ENCODE data around the gene CFAP99.
"Not testable (repeated sequence)": the region's sequence is repeated elsewhere in the genome, so short reads cannot be mapped to it uniquely, and the experiment has no call there.

CFAP99 gene

GRCh38 chr4:2412885-2413716 lies 5.7 kb upstream of the CFAP99 start:
- peak; percentile 90 for DNase-seq

DNA sequence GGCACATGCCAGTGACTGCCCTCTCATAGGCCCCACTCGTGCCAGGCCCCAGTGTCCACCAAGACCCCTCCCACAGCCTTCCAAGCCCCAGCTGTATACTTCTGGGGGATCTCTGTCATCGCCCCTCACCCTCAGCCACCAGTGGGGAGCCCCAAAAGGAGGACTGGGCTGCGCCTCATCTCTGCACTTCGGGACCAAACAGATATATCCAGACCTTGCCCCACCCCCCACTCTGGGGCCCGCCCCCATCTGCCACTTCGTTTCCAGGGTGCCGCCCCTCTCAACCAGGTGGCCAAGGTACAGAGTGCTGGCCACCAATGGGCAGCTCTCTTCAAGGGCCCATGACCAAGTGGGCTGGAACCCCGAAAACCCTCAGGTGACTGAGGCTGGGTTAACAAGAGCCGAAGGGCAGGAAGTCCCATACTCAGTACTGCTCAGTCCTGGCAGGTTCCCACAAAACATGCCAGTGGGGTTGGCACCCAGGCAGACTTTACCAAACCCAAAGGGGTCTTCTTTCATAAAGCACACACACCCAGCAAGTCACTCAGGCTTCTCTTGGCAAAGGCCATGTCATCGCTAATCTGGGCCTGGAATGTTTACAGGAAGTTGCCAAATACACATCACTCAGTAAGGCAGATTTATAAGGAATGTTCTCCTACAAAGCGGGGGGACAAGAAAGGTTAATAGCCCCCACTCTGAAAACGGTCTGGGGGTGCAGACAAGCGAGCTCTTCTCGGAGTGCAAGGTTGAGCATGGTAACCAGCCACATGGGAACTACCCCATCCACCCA lies 4.7 kb upstream of the CFAP99 start:
- peak; percentile 66 for DNase-seq

DNA sequence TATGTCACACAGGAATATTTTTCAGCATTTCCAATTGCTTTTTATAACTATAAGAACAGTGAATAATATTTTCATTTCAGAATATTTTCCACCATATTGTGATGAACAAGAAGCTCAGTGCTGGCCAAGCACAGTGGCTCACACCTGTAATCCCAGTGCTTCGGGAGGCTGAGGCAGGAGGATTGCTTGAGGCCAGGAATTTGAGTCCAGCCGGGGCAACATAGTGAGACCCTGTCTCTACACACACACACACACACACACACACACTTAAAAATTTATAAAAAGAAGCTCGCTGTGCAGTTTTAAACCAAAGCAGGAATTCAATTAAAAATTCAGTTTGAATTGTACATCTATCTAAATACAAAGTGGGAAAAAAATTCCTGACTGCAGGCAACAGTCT lies 3.5 kb upstream of the CFAP99 start:
- DNase-seq: no peak

- DNase-seq: no peak
These were observed 2.7 kb upstream of the CFAP99 start for GRCh38 chr4:2415881-2416563.

GRCh38 chr4:2416564-2417225 lies 2.1 kb upstream of the CFAP99 start:
- peak; percentile 72 for DNase-seq

DNA sequence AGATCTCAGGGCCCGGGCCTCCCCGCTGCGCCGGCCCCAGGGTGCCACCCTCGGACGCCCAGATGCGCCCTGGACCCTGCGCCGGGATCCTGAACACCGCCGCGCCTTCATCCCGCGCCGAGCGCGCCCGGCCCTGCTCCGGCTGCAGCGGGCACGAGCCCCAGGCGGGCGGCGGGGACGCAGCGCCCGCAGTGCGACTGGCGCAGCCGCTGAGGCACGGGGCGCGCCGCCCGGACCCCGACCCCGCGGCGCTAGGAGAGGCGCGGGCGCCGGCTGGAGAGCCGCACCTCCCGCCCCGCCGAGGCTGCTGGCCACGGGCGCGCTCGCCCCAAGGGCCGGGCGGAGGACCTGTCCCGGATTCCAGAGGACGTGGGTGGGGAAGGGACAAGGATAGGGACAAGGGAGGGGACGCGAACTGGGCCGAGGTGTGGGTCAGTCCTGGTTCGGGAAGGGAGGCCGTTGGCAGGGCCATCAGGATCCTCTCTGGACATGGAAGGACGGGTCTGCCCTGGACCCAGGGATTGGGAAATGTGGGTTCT lies 1.5 kb upstream of the CFAP99 start:
- DNase-seq: peak; percentile 63

DNA sequence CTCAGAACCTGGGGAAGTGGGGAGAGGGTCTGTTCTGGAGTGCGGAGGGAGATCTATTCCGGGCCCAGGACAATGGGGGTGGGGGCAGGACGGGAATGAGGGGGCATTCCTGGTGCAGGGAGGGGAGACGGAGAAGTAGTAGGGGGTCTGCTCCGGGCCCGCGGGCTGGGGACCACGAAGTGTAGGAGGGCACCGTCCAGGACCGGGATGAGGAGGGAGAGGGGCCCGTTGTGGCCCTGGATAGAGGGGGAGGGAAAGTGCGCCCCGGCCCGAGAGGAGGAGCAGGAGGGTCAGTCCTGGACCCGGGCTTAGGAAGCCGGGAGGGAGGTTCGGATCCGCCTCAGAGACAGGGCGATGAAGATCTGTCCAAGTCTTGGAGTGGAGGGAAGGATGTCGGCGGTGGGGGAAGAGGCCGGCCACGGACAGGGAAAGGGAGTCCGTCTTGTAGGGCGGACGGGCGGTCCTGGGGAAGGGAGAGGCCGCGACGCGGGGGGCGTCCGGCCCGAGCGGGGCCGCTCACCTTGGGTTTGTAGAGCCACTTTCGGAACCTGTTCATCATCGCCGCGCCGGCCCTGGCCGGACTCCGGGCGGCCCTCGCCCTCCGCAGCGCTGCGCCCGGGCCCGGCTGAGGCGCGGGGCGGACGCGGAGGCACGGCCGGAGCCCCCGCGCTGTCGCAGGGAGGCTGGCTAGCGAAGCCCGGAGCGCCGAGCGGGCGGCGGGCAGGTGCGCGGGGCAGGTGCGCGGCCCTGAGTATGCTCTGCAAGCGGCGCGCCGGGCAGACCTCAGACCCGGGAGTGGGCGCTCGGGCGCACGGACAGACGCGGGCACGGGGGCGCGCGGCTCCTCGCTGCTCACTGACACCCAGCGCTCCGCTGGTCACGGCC lies 748 bp upstream of the CFAP99 start, which contains the start of gene ZFYVE28:
TSS of gene ZFYVE28 (minus strand) at position 881 of the 885 bp plus-strand sequence. CDS start at position 559, 322 bp downstream.
- DNase-seq: peak; percentile 68

DNA sequence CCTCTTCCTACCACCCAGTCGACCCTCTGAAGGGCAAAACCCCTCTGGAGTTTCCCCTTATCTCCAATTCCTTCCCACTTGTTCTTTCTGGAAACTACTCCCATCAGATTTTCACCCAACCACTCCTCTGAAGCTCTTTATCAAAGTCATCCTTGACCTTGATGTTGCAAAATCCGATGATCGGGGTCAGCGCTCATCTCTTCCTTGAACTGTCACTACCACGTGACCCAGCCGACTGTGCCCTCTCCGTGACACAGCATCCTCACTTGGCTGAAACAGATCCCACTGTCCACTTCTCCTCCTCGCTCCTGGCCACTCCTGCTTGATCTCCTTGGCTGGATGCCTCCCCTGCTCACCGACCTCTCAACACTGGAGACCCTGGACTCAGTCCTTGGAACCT lies 1.1 kb downstream of the CFAP99 start:
- DNase-seq: no peak

DNA sequence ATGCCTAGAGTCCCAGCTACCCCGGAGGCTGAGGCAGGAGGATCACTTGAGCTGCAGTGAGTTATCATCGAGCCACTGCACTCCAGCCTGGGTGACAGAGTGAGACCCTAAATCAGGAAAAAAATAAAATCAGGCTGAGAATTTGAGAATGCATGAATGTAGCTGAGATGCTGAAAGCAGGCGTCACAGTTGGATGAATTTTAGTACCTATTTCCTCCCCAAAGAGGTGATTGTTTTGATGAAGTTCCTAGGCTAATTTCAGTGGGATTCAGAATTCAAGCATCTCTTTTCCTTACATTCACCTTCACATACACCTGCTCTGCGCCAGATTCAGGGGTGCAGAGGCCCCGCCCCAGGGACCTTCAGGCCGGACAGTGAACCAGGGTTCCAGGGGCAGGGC lies 3.2 kb downstream of the CFAP99 start:
- DNase-seq: no peak

- no peak for DNase-seq
These were observed 4.3 kb downstream of the CFAP99 start for GRCh38 chr4:2423066-2423465.

- DNase-seq: no peak
These were observed 4.9 kb downstream of the CFAP99 start for GRCh38 chr4:2423695-2424094.

GRCh38 chr4:2424581-2424980 lies 5.8 kb downstream of the CFAP99 start:
- DNase-seq: no peak

DNA sequence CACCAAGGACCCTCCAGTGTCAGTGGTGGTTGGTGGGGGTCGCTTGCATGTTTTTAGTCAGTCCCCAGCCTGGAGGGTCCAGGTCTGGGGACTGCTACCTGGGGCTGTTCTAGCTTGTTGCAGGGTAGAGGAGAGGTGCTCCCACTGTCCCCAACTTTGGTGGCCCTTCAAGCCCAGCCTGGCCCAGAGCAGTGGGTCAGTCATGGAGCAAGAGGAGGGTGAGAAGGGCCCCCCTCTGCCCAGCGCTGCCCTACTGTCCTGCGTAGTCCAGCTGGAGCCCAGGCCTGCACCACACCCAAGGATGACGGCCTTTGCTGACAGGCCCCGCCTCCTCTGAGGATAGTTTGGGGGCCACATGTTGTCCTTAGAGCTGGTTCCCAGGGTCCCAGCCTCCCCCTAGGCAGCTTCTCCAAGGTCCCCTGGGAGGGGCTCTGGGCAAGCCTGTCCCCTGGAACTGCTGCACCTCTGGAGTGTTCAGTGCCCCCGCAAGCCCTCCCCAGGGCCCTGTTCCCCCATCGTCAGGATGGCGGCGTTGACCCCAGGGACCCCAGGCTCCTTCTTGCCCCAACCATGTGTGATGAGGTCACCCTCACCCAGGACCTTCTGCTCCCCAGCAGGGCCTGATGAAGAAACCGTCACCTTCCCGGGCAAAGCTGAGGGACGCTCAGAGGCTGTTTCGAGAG lies 6.8 kb downstream of the CFAP99 start:
- DNase-seq: no peak

- DNase-seq: no peak
These were observed 7.3 kb downstream of the CFAP99 start for GRCh38 chr4:2426069-2426397.

DNA sequence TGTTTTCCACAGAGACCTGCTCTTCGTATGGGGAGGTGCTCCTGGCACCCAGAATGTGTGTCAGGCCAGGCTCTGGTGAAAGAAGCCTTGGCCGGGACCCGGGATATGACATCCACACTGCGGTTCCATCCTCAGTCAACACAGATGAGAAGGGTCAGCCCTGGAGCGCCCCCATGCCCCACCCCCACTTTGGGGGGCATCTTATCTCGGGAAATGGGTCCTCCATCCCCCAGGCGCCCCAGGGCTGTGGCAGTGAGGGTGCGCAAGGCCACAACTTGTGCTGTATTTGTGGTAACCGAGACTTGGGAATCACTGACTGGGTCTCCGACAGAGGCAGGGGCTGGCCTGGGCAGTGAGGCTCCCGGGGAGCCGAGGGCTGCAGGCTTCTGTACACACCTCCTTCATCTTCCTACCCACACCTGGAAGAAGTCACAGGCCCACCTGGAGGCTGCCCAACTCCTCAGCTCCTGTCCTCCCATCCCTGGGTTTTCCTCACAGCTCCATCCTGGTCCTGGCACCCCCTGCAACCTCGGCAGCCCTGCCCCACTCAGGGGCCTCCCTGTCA lies 8.0 kb downstream of the CFAP99 start:
- DNase-seq: no peak

DNA sequence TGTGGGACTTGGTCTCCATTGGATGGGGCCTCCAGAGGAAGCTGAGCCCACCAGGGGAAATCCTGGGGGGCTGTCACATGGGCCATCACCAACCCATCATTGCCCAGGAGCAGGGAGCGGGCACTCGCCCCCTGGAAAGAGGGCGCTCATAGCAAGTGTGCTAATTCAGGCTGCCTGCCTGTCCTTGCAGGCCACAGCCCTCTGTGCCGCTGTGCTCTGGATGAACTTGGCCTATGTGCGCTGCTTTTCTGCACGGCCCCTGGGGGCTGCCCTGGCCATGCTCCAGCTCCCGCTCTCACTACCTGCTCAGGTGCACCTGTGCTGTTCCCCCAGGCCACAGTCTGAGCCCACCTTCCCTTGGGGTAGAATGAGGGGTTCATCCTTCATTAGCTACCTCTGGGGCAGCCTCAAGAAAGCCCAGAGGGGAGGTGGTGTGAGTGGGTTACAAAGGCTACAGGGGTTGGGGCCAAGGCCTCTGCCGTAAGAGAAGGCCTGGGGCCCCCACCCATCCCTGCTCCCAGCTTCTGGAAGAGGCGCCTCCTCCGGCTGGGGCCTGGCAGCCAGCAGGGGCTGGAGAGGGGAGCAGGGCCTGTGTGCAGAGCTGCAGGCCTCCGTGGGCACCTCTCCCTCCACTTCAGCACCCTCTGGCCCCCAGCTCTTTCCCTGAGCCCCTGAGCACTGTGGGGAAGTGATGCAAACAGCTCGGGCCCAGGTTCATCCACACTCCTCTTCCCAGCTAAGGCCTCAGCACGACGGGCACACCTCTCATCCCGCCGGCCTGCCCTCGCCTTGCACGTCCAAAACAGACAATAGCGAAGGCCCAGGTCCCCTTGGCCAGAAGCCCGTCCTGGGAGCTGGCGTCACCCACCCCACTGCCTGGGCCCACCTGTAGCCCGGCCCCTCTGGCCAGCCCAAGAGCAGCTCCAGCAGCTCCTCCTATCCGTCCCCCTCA lies 8.9 kb downstream of the CFAP99 start:
- no peak for DNase-seq

GRCh38 chr4:2428496-2429213 lies 9.9 kb downstream of the CFAP99 start:
- DNase-seq: no peak

DNA sequence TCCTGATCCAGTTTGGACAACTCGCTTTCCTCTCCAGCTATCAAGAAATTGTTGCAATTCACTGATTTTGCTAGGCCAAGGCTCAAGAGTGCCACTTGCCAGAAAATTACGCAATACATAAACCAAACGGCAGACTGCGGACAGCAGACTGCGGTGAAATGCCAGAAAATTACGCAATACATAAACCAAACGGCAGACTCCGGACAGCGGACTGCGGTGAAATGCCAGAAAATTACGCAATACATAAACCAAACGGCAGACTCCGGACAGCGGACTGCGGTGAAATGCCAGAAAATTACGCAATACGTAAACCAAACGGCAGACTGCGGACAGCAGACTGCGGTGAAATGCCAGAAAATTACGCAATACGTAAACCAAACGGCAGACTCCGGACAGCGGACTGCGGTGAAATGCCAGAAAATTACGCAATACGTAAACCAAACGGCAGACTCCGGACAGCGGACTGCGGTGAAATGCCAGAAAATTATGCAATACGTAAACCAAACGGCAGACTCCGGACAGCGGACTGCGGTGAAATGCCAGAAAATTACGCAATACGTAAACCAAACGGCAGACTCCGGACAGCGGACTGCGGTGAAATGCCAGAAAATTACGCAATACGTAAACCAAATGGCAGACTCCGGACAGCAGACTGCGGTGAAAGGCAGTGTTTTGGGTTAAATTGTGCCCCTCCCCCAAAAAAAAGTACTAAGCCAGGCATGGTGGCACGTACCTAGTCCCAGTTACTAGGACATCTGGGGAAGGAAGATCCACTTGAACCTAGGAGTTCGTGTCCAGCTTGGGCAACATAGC lies 11.4 kb downstream of the CFAP99 start:
- DNase-seq: not testable (repeated sequence)
